ENCODE data around the gene HIRIP3. TPM values are rescaled to one million over a fixed set of nuclear protein-coding genes. Genes with fewer than 3 reads are reported as not detected.

HIRIP3 gene
- total RNA-seq, 1 donor from 2014 or later: 20.9 TPM

DNA sequence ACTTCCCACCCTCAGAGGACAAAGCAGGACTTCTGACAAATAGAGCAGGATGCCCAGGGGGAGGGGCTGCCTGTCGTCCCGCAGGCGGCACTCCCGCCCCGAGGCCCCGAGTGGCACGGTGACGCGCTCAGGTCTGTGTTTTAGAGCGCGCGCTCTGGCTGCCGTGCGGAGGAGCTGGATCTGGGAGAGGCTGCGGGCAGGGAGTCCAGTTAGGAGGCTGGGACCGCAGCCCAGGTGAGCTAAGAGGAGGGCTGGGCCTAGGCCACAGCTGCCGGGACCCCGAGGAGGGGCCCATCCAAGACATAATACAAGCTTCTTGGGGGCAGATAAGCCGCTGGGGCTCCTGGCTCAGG lies 9.0 kb upstream of the HIRIP3 start:
- H3K9me3 Mint-ChIP-seq: no peaks in the 10 kb centered on the region
- no peak overlapping the region for H3K4me3 Mint-ChIP-seq
- no peak for DNase-seq (ENCODE audit: extremely low spot score, unreplicated experiment)
- TF ChIP-seq, protein P1, sequence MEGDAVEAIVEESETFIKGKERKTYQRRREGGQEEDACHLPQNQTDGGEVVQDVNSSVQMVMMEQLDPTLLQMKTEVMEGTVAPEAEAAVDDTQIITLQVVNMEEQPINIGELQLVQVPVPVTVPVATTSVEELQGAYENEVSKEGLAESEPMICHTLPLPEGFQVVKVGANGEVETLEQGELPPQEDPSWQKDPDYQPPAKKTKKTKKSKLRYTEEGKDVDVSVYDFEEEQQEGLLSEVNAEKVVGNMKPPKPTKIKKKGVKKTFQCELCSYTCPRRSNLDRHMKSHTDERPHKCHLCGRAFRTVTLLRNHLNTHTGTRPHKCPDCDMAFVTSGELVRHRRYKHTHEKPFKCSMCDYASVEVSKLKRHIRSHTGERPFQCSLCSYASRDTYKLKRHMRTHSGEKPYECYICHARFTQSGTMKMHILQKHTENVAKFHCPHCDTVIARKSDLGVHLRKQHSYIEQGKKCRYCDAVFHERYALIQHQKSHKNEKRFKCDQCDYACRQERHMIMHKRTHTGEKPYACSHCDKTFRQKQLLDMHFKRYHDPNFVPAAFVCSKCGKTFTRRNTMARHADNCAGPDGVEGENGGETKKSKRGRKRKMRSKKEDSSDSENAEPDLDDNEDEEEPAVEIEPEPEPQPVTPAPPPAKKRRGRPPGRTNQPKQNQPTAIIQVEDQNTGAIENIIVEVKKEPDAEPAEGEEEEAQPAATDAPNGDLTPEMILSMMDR (conservative IDR thresholded peaks at IDR 0.05): no peak
- H3K4me1 Mint-ChIP-seq (ENCODE audit: unreplicated experiment): no peaks in the 10 kb centered on the region
- H3K36me3 Mint-ChIP-seq: no peaks in the 10 kb centered on the region
- peaks cover 12% of the 10 kb centered on the region for H3K27me3 Mint-ChIP-seq
- H3K27ac Mint-ChIP-seq: no peak overlapping the region

DNA sequence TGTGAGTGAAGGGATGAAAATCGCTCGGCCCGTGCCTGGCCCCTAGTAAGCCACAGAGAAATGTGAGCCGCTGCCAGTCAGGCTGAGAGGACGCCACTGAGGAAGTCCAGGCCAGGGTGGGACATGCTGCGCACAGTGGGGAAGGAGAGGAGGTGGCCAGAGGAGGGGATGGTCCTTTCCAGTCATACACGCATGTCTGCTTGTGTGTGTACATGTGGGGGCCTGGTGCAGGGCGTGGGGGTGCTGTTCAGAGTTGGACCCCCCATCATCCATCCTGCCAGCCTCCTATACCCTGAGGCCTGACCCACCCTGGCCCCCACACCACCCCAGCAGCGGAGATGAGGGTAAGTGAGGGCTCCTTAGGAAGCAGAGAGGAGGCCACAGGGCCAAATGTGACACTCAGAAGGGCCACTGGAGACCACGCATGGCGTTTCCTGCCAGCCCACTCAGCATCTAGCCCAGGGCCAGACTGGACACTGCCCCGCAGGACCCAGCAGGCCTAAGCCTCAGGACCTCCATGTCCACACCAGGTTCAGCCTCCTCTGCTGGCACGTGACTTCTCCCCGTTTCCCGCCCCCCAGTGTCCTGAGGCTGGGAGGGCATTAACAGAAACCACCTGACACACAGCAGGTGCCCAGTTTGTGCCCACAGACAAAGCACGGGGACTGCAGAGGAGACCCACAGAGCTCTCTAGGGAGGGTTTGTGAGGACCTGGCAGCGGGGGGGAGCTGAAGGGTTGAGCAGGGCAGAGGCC lies 8.4 kb upstream of the HIRIP3 start:
- H3K27ac Mint-ChIP-seq: no peak overlapping the region
- no peaks in the 10 kb centered on the region for H3K9me3 Mint-ChIP-seq
- TF ChIP-seq, protein P1 (conservative IDR thresholded peaks at IDR 0.05): no peak
- peaks cover 6% of the 10 kb centered on the region for H3K27me3 Mint-ChIP-seq
- DNase-seq (ENCODE audit: extremely low spot score, unreplicated experiment): no peak
- H3K4me1 Mint-ChIP-seq (ENCODE audit: unreplicated experiment): no peaks in the 10 kb centered on the region
- H3K36me3 Mint-ChIP-seq: no peaks in the 10 kb centered on the region
- H3K4me3 Mint-ChIP-seq: no peak overlapping the region

DNA sequence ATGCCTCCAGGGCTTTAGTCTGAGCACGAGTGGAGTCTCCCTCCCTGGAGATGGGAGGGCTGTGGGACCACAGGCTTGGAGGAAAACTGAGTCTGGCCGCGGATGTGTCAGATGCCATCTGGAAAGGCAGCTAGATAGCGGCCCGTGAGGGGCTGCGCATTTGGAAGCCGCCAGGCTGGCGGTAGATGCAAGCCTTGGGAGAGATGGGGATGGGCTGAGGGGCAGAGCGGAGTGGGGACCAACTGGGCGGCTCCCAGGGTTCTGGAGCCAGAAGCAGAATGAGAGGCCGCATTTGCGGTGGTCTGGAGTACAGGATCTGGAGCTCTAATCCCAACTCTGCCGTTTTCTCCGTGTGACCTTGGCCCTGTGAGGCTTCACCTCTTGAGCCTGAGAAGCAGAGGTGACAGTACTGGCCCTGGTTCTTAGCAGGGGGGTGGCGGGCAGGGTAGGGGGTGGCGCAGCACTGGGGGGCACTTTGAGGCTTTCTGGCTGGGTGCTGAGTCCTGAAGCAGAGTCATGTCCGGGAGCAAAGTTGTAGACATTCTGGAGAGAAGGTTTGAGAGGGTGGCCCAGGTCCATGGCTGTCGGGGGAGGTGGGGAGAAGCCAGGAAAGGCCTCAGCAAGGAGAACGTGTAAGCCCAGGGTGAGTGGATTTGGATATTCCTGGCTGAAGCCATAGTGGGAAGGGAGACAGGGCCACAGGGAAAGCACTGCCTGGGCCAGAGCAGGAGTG lies 7.4 kb upstream of the HIRIP3 start:
- no peaks in the 10 kb centered on the region for H3K27me3 Mint-ChIP-seq
- no peaks in the 10 kb centered on the region for H3K9me3 Mint-ChIP-seq
- TF ChIP-seq, protein P1 (conservative IDR thresholded peaks at IDR 0.05): no peak
- H3K4me3 Mint-ChIP-seq: no peak overlapping the region
- H3K27ac Mint-ChIP-seq: peak overlapping the region; percentile 41
- DNase-seq (ENCODE audit: extremely low spot score, unreplicated experiment): no peak
- no peaks in the 10 kb centered on the region for H3K4me1 Mint-ChIP-seq (ENCODE audit: unreplicated experiment)
- no peaks in the 10 kb centered on the region for H3K36me3 Mint-ChIP-seq

DNA sequence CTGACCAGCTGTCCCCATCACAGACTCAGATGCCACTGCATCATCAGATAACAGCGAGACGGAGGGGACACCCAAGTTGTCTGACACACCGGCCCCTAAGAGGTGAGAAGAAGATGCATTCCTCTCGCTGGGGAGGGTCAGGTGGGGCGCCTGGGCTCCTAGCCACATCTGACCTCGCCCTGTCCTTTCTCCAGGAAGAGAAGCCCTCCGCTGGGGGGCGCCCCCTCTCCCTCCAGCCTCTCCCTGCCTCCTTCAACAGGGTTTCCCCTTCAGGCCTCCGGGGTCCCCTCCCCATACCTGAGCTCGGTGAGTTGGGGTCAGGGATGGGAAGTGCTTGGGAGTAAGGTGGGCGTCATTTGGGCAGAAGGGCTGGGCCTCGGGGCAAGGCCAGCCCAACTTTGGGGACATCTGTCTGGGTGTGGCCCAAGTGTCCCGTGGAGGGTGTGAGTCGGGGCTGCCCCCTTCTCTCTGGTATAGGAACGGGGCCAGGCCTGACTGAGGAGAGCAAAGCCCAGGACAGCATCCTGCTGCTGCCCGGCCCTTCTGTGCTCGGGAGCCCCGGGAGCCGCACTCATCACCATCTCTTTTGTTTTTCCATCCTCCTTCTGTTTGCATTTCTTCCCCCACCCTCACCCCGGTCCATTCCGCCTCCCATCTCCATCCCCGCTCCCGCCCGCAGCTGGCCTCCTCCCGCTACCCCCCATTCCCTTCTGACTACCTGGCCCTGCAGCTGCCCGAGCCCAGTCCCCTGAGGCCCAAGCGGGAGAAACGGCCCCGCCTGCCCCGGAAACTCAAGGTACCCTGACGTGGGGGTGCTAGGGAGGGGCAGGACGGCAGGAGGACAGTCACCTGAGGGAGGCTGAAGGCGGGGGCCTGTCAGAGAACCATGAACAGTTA lies 5.6 kb upstream of the HIRIP3 start:
- TF ChIP-seq, protein P1 (conservative IDR thresholded peaks at IDR 0.05): no peak
- no peak for DNase-seq (ENCODE audit: extremely low spot score, unreplicated experiment)
- H3K4me3 Mint-ChIP-seq: no peak overlapping the region
- H3K4me1 Mint-ChIP-seq (ENCODE audit: unreplicated experiment): peaks cover 5% of the 10 kb centered on the region
- H3K27me3 Mint-ChIP-seq: no peaks in the 10 kb centered on the region
- no peaks in the 10 kb centered on the region for H3K9me3 Mint-ChIP-seq
- H3K36me3 Mint-ChIP-seq: peaks cover 3% of the 10 kb centered on the region
- H3K27ac Mint-ChIP-seq: no peak overlapping the region

DNA sequence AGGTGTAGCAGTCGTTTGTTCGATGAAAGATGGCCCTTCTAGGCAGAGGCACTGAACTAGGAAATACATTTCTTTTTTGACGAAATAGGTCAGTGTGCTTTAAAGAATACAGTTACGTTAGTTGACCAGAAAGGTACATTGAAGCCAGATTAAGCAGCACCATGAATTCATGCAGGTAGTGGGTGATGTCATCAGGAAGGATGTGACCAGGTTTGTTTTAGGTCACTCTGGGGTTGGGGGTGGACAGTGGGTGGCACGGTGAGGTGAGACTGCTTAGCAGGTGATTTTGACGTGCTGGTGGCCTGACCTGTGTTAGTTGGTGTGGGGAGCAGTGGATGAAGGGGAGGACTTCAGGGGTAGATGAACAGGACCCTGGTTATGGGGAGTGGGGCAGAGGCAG lies 4.2 kb upstream of the HIRIP3 start:
- H3K36me3 Mint-ChIP-seq: peaks cover 3% of the 10 kb centered on the region
- H3K4me3 Mint-ChIP-seq: no peak overlapping the region
- no peak for DNase-seq (ENCODE audit: extremely low spot score, unreplicated experiment)
- TF ChIP-seq, protein P1 (conservative IDR thresholded peaks at IDR 0.05): no peak
- no peaks in the 10 kb centered on the region for H3K9me3 Mint-ChIP-seq
- H3K27me3 Mint-ChIP-seq: no peaks in the 10 kb centered on the region
- H3K4me1 Mint-ChIP-seq (ENCODE audit: unreplicated experiment): peaks cover 9% of the 10 kb centered on the region
- no peak overlapping the region for H3K27ac Mint-ChIP-seq
